ENCODE data around the gene EZR.

- TF ChIP-seq, protein P1, sequence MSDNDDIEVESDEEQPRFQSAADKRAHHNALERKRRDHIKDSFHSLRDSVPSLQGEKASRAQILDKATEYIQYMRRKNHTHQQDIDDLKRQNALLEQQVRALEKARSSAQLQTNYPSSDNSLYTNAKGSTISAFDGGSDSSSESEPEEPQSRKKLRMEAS (CRISPR knock-in tag; IDR thresholded peaks at IDR 0.05): no peak
- TF ChIP-seq TBL1XR1 (IDR thresholded peaks at IDR 0.05; ENCODE audit: low read length in 2 of 2) (no peak), EZH2 (IDR thresholded peaks at IDR 0.05; ENCODE audit: borderline replicate concordance, low read depth, low read length) (no peak)
These were observed 33.3 kb upstream of the EZR start for GRCh38 chr6:158852312-158853071.
